ENCODE data around the gene PNPO. TPM values are rescaled to one million over a fixed set of nuclear protein-coding genes. Genes with fewer than 3 reads are reported as not detected.

Gene PNPO
- 10 to 100 TPM; 20.6 to 23.4 (median 21.7) TPM for polyA plus RNA-seq (ENCODE audit: insufficient read length in 3 of 3)
- long read RNA-seq, donor 1, transcript PNPO-217 (7 exons, 3,465 nt) = major isoform, 6 of 14 reads
- long read RNA-seq, donor 1, partial matches to known transcripts = 8 of 14 reads
- long read RNA-seq, donor 1, other reads (novel, unspliced or antisense) = 0 of 14 reads
- long read RNA-seq, donor 2, partial matches to known transcripts = 0 of 2 reads
- long read RNA-seq, donor 2, other reads (novel, unspliced or antisense) = 0 of 2 reads
- long read RNA-seq, donor 3, transcript PNPO-217 (7 exons, 3,465 nt) = major isoform, 6 of 7 reads
- long read RNA-seq, donor 3, partial matches to known transcripts = 0 of 7 reads
- long read RNA-seq, donor 3, other reads (novel, unspliced or antisense) = 0 of 7 reads
- long read RNA-seq, donor 4, transcript PNPO-217 (7 exons, 3,465 nt) = major isoform, 5 of 5 reads
- long read RNA-seq, donor 4, partial matches to known transcripts = 0 of 5 reads
- long read RNA-seq, donor 4, other reads (novel, unspliced or antisense) = 0 of 5 reads
- long read RNA-seq, donor 5 = 0 reads
- long read RNA-seq, donor 6, transcript PNPO-217 (7 exons, 3,465 nt) = major isoform, 7 of 7 reads
- long read RNA-seq, donor 6, partial matches to known transcripts = 0 of 7 reads
- long read RNA-seq, donor 6, other reads (novel, unspliced or antisense) = 0 of 7 reads
- long read RNA-seq, donor 7, transcript PNPO-217 (7 exons, 3,465 nt) = major isoform, 11 of 11 reads
- long read RNA-seq, donor 7, partial matches to known transcripts = 0 of 11 reads
- long read RNA-seq, donor 7, other reads (novel, unspliced or antisense) = 0 of 11 reads
- long read RNA-seq, donor 8 = 0 reads
- long read RNA-seq, donor 9, transcript PNPO-217 (7 exons, 3,465 nt) = major isoform, 7 of 7 reads
- long read RNA-seq, donor 9, partial matches to known transcripts = 0 of 7 reads
- long read RNA-seq, donor 9, other reads (novel, unspliced or antisense) = 0 of 7 reads
- long read RNA-seq, donor 10, transcript PNPO-217 (7 exons, 3,465 nt) = major isoform, 7 of 8 reads
- long read RNA-seq, donor 10, partial matches to known transcripts = 0 of 8 reads
- long read RNA-seq, donor 10, other reads (novel, unspliced or antisense) = 0 of 8 reads
- long read RNA-seq, donor 11, partial matches to known transcripts = 0 of 5 reads
- long read RNA-seq, donor 11, other reads (novel, unspliced or antisense) = 0 of 5 reads
- long read RNA-seq, donor 12, partial matches to known transcripts = 0 of 2 reads
- long read RNA-seq, donor 12, other reads (novel, unspliced or antisense) = 0 of 2 reads
- long read RNA-seq, donor 13 = 0 reads
- long read RNA-seq, donor 14, partial matches to known transcripts = 0 of 1 reads
- long read RNA-seq, donor 14, other reads (novel, unspliced or antisense) = 0 of 1 reads
- long read RNA-seq, donor 15, transcript PNPO-217 (7 exons, 3,465 nt) = major isoform, 5 of 6 reads
- long read RNA-seq, donor 15, partial matches to known transcripts = 0 of 6 reads
- long read RNA-seq, donor 15, other reads (novel, unspliced or antisense) = 0 of 6 reads
- long read RNA-seq, donor 16, transcript PNPO-217 (7 exons, 3,465 nt) = major isoform, 15 of 16 reads
- long read RNA-seq, donor 16, partial matches to known transcripts = 0 of 16 reads
- long read RNA-seq, donor 16, other reads (novel, unspliced or antisense) = 0 of 16 reads

DNA sequence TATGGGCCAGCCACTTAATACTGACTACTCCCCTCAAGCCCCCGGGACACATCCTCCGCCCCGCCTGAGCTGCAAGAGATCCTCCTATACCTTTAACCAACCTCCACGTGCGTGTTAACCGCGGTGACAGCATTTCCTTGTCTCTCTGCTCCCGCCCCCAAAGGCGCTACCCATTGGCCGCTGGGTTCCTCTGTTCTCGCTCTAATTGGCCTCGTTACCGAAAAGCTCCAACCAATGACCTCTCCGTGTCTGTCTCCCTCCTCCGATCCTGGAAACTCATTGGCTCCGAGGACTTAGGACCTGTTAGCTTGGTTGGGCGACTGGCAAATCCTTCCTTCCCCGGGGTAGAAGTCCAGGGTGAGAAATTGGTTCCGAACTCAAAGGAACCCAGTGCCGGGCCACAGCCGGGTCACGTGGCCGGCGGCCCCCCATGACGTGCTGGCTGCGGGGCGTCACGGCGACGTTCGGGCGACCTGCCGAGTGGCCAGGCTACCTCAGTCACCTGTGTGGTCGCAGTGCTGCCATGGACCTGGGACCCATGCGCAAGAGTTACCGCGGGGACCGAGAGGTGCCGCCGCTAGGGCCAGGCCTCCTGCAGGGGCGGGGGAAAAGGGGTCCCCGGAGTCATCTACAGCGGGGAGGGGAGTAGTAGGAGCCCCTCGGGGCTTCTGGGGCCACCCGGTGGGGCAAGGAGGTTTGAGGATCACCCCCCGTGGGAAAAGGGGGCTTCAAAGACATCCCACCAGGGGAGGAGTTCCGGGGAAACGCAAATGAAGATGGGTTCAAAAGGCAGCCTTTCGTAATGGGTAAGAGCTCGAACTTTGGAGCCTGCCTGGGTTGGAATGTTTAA, at the start of gene PNPO:
Gene PNPO (plus strand): TSS at position 326 of the 850 bp plus-strand sequence. CDS start 105 bp downstream, at position 431.
- peak; percentile 81 to 96 (median 90) for DNase-seq (ENCODE audit: extremely low read depth in 1 of 11, low read depth in 9 of 11, low spot score in 4 of 11)

DNA sequence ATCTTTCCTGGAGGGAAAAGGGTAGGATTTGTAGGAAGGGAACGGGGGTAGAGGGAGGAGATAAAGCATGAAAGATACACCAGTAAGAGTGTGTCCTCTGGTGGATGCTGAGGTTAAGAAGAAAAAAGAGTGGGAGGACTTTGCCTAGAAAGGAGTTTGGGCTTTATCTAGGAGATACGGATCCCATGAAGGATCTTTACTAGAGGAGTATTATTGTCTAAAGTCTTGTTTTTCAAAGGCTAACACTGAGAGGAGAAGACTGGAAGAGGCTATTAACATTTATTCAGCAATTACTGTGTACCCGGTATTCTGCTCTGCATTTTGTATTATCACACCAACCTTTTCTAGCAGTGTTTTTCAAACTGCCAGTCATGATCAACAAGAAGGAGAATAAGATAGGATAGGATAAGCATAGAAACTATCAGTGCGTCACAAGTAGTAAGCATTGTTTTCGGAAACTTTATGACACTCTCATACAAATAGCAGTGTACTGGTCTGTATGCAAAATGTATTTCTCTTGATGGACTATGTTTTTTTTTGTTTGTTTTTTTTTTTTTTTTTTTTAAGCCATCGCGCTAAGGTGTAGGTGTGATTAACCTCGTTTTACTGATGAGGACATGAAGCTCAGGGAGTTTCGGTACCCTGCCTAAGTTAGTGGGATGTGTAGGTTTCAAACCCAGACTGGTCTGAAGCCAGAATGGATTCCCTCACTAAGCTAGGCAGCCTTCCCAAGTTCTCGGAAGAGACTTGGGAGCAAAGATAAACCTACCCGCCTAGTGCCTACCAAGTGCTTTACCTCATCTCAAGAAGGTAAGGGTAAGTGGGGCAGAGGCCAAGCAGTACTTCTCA, 46.6 kb upstream of the PNPO start:
- DNase-seq (ENCODE audit: extremely low read depth in 1 of 11, low read depth in 9 of 11, low spot score in 4 of 11) = no peak

GRCh38 chr17:47895347-47895855, 46.0 kb upstream of the PNPO start:
- DNase-seq (ENCODE audit: extremely low read depth in 1 of 11, low read depth in 9 of 11, low spot score in 4 of 11) = no peak

DNA sequence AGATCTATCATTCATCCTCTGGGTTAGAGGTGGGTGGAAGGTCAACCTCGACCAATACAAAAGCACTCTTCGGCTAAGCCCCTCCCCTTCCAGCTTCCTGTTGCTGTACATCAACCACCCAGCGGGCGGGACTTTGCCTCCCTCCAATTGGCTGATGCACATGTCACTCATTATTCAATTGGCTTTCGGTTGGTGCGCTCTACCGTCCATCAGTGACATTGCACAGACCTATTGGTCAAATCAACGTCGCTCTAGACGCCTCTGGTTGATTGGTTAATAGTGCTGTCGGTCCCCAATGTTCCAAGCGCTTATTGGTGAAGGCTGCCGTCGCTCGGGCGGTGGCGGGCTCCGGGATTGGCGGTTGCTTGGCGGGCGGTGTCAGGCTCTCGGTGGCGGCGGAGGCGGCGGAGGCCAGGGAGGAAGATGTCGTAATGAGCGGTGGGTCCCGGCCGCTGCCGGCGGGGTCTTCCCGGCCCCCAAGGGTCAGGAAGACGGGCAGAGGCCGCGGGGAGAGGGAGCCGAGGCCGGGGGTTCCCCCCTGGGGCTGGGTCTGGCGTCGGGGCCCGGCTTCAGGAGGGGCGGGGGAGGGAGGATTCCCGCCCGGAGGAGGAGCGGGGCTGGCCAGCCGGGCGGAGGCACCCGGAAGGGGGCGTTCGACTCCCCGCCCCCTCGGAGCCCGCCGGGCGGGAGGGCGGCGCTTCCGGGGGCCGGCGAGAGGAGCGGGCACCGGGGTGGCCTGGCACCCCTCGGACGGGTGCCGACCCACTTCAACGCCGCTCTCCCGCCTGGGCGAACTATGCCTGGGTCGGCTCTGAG, 45.3 kb upstream of the PNPO start, which contains the start of gene SP2:
Gene SP2 (plus strand): TSS at position 381 of the 816 bp plus-strand sequence. CDS start 51 bp downstream, at position 432.
- peak; percentile 100 for DNase-seq (ENCODE audit: extremely low read depth in 1 of 11, low read depth in 9 of 11, low spot score in 4 of 11)

DNA sequence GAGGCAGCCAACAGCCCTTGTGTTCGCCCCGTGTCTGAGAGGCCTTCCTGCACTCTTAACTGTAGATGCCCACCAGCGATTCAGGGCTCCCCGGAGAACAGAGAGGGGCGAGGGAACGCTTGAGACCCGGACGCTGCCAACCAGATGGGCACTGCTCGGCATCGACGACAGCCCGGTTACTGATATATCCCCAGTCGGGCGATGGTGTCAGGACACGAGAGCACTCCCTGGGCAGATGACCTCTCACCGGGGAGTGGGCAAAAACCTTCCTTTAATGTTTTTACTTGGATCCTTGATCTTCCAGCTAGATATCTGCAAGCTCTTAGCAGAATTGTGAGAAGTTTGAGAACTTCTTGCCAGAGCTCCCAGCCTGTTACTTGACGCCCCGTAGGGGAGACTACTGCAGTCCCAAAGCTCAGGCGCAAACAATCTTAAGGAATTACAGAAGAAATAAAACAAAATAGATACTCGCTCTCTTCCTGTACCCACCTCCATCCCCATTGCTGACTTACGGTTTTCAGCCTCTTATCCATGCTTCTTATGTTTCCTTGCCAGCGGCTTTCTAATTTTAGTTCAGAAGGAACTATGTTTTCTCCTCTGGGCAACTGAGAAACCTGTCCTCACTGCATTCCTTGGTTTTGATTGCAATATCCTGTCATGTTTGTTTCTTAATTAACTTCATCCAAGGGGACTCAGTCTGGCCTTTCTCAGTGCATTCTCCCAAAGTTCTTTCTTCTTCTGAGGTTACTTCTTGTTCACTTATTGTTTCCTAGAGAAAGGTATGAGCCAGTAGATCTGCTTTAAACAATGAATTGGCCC, 44.5 kb upstream of the PNPO start:
- peak in 1 of 11 donors; percentile 20 for DNase-seq (ENCODE audit: extremely low read depth in 1 of 11, low read depth in 9 of 11, low spot score in 4 of 11)

DNA sequence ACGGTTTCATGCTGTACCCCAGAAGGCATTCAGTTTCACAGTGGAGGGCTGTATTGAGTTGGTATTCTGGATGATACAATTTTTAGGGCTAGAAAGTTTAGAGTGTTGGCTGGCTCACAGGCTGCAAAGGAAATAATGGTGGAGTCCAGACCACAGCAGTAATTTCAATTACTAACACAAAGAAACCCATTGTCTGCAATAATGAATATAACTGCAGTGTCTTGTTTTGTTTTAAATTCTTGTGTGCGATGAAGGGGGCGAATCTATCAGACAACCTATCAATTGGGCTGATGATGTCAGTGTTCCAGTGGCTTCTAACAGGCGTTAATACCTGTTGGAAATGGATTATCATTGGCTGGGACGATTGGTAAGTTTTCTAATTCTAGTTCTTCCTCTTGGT, 43.8 kb upstream of the PNPO start:
- no peak for DNase-seq (ENCODE audit: extremely low read depth in 1 of 11, low read depth in 9 of 11, low spot score in 4 of 11)

DNA sequence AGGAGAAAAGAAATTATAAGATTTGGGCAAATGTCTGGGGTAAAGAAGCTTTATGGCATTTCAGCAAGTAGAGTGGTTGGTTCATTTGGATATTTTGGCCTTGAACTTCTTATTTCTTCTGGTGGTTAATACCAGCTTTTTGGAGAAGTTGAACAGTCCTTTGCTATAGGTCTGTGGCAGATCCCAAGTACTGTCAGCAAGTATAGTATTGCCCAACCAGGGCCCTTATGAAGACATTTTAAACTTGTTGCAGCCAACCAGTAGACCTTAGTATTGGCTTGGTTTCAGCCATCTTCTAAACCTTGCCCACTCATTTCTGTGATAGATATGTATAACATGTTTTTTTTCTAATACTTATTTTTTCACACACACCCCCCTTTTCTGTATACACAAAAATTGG, 43.1 kb upstream of the PNPO start:
- DNase-seq (ENCODE audit: extremely low read depth in 1 of 11, low read depth in 9 of 11, low spot score in 4 of 11) = no peak

- DNase-seq (ENCODE audit: extremely low read depth in 1 of 11, low read depth in 9 of 11, low spot score in 4 of 11) = no peak
Observed at GRCh38 chr17:47899643-47900042, 41.7 kb upstream of the PNPO start.

DNA sequence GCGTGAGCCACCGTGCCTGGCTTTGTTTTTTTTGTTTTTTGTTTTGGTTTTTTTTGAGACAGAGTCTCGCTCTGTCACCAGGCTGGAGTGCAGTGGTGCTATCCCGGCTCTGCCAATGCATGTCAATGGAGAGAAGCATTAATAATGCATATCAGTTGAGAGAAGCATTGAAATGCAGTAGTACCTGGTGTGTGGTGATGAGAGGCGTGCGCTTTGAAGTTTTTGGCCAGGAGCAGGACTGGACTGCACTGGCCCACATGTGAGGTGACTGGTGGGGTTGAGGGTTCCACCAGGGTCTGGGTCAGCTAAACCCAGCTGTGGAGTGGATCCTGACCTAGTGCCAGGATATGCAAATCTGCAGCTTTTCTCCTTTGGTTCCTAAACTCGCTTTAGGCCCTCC, 39.9 kb upstream of the PNPO start:
- no peak for DNase-seq (ENCODE audit: extremely low read depth in 1 of 11, low read depth in 9 of 11, low spot score in 4 of 11)

DNA sequence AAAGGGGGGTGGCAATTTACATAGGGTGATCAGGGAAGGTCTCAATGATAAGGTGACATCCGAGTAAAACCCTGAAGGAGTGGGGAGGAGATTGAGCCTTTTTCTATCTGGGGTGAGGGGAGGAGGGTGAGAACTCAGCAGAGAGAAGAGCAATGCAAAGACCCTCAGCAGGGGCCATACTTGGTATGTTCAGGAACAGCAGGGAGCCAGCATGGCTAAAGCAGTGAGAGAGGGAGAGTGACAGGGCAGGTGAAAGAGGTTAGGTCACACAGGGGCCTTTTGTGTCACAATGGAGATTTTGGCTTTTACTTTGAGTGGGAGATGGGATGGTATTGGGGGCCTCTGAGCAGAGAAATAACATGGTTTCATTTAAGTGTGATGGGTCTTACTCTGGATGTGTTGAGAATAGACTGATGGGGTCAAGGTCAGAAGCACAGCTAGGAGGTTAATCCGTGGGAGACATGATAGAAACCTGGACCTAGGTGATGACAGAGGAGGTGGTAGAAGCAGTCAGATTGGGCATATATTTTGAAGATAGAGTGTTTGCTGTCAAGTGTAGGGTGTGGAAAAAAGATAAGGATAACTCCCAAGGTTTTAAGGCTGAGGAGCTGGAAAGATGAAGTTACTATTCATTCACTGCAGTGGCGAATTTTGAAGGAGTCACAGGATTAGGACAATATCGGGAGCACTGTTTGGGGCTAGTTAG, 39.2 kb upstream of the PNPO start:
- no peak for DNase-seq (ENCODE audit: extremely low read depth in 1 of 11, low read depth in 9 of 11, low spot score in 4 of 11)

GRCh38 chr17:47905221-47905733, 36.1 kb upstream of the PNPO start:
- DNase-seq (ENCODE audit: extremely low read depth in 1 of 11, low read depth in 9 of 11, low spot score in 4 of 11) = no peak

DNA sequence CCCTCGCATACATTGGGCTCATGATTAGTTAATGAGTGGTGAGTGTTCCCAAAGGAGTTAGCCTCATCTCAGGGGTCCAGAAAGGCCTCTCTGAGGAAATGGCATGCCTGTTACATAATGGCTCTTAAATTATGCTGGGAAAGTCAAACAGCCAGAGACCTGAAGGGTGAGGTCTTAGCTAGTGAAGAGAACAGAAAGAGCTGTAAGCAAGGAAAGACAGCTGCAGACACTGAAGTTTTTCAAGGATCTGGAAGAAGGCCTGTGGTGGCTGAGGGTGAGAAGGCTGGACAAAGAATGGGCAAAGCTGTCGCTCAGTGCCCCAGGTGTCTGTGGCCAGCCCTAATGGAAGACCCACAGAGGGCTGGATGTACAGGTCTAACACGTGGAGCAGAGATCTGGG, 34.9 kb upstream of the PNPO start:
- no peak for DNase-seq (ENCODE audit: extremely low read depth in 1 of 11, low read depth in 9 of 11, low spot score in 4 of 11)

- no peak for DNase-seq (ENCODE audit: extremely low read depth in 1 of 11, low read depth in 9 of 11, low spot score in 4 of 11)
Observed at GRCh38 chr17:47907932-47908562, 33.3 kb upstream of the PNPO start.
